HCT116 (cell line): ENCODE measurements around the gene ABCC1.

Source experiments
- CEBPB ChIP-seq: IDR thresholded peaks from 2 replicates; pipeline ENCODE4 v1.6.1; 2012; ENCODE audit warnings: low read depth
- CTCF ChIP-seq, 3 experiments: fragments of 200-600 bp in 1 of 3; sonication (generic) in 1 of 3; IDR thresholded peaks in 2 of 3; conservative IDR thresholded peaks in 1 of 3; 2 replicates each; pipeline ENCODE4 v1.5.1; 2012 to 2017; ENCODE audit warnings: low read depth in 2 of 3, low read length in 2 of 3, antibody characterized with exemption in 1 of 3, borderline replicate concordance in 1 of 3, control low read depth in 1 of 3, mild to moderate bottlenecking in 1 of 3, mixed read lengths in 1 of 3, mixed run types in 1 of 3, moderate library complexity in 1 of 3; ENCODE audit not compliant: insufficient read depth in 1 of 3
- EZH2 ChIP-seq: fragments of 200-600 bp; sonication (generic); IDR thresholded peaks from 2 replicates; pipeline ENCODE4 v1.6.1; 2017; ENCODE audit warnings: antibody characterized with exemption, mixed run types
- EZH2phosphoT487 ChIP-seq: fragments of 200-600 bp; IDR thresholded peaks from 2 replicates; pipeline ENCODE4 v1.6.1; 2018; ENCODE audit warnings: antibody characterized with exemption, borderline replicate concordance
- POLR2A ChIP-seq: IDR thresholded peaks from 2 replicates; pipeline ENCODE4 v1.7.0; 2011; ENCODE audit warnings: borderline replicate concordance; ENCODE audit not compliant: insufficient read depth, insufficient read length; ENCODE audit errors: extremely low read depth
- ZNF274 ChIP-seq: fragments of 200-500 bp; sonication (Bioruptor generic); IDR thresholded peaks from 2 replicates; pipeline ENCODE4 v1.6.1; 2014; ENCODE audit warnings: mild to moderate bottlenecking, low read depth, low read length, inconsistent platforms

GRCh38 chr16:16032271-16032979 lies 83.0 kb downstream of the ABCC1 start:
- TF ChIP-seq EZH2phosphoT487: no peak
- no peak for TF ChIP-seq POLR2A
- TF ChIP-seq CTCF (IDR thresholded peaks at IDR 0.05 in 2 of 3, conservative IDR thresholded peaks at IDR 0.05 in 1 of 3; ENCODE audit: borderline replicate concordance in 1 of 3, insufficient read depth in 1 of 3, low read depth in 2 of 3, low read length in 2 of 3): no peak
- TF ChIP-seq ZNF274: no peak
- no peak for TF ChIP-seq EZH2
- TF ChIP-seq CEBPB: no peak
